ENCODE measurements around the gene TBX10.
"Not testable (repeated sequence)": the region's sequence is repeated elsewhere in the genome, so short reads cannot be mapped to it uniquely, and the experiment has no call there.

The TBX10 gene

GRCh38 chr11:67639438-67639859 is at the start of gene TBX10:
TSS of gene TBX10 (minus strand) at chr11:67639763. CDS start at chr11:67639472, 291 bp downstream.
- H3K4me3 ChIP-seq (replicated peaks; ENCODE audit: low read depth, low read length): no peak within 1 kb of the TSS
- no peak for TF ChIP-seq CTCF (IDR thresholded peaks at IDR 0.05; ENCODE audit: low read length, missing control alignments)
- DNase-seq (ENCODE audit: low read depth): no peak

GRCh38 chr11:67689178-67689577 is 49.6 kb upstream of the TBX10 start:
- H3K4me3 ChIP-seq (replicated peaks; ENCODE audit: low read depth, low read length): no peak overlapping the region
- no peak for TF ChIP-seq CTCF (IDR thresholded peaks at IDR 0.05; ENCODE audit: low read length, missing control alignments)
- DNase-seq (ENCODE audit: low read depth): no peak

GRCh38 chr11:67687986-67688385 is 48.4 kb upstream of the TBX10 start:
- no peak for TF ChIP-seq CTCF (IDR thresholded peaks at IDR 0.05; ENCODE audit: low read length, missing control alignments)
- no peak overlapping the region for H3K4me3 ChIP-seq (replicated peaks; ENCODE audit: low read depth, low read length)
- DNase-seq (ENCODE audit: low read depth): no peak

DNA sequence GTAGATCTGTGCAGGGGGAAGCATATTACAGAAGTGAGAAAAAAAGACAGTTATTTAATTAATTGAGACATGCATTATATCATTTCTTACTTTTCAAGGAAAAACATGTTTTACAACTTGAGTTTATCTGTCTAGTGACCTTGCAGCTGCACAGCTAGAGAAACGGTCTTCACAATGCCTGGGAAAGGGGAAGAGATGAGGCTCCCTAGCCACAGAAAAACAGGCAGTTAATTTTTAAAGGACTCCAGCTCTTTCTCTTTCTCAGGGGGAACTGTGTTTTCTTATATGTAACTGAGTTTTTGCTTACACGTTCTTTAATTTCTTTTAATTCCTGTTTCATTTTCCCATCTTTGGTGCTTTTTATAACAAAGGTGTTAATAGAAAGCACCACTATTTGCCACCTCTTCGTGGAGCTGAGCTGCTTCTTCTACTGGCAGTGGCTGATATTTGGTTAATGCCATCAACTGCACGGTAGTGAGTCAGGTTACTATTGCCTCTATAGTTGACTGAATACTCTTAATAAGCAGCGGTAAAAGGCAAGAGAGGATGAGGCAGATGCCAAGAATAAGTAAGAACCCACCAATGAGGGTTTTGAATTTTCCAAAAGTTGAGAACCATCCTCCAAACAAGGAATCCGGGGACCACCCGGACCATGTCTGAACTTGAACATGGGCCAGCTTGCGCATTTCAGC is 46.2 kb upstream of the TBX10 start:
- not testable (repeated sequence) for H3K4me3 ChIP-seq (replicated peaks; ENCODE audit: low read depth, low read length); DNase-seq (ENCODE audit: low read depth)

DNA sequence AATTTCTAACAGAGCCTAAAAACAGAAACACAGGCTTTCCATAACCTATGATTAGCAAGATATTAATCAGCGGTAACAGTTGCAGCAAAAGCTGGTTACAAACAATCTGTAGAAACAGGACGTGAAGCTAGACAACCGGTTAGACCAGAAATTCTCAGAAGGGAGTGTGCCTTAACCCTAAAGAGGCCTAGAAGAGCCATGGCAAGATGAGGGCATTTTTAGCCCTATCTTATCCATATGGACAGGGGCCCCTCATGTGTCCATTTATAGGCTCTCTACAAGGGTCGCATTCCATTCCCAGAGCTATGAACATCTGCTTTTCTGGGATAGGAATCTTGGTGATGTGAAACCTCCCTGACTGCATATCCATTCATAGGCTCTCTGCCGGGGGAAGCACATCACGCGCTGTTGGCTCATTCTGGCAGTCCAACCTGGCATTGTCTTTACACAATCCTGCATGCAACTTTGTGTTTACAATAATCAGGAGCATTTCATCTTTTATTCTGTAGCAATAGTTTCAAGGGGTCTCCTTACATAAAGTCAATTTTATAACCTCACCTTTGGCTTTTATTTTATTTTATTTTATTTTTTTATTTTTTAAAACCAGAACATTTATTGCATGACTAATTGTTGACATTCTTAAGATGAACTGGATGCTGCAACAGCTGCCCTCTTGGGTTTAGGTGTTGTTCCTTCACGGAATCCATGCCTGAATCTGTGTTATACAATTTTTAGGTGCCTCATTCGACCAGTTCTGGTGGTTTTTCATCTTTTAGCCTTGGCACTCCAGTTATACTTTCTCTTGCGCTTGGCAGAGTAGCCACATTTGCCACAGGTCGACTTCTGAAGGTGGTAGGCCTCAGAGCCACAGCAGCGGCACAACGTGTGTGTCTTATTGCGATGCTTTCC is 42.8 kb upstream of the TBX10 start:
- DNase-seq (ENCODE audit: low read depth): peak; percentile 5
- not testable (repeated sequence) for H3K4me3 ChIP-seq (replicated peaks; ENCODE audit: low read depth, low read length)

DNA sequence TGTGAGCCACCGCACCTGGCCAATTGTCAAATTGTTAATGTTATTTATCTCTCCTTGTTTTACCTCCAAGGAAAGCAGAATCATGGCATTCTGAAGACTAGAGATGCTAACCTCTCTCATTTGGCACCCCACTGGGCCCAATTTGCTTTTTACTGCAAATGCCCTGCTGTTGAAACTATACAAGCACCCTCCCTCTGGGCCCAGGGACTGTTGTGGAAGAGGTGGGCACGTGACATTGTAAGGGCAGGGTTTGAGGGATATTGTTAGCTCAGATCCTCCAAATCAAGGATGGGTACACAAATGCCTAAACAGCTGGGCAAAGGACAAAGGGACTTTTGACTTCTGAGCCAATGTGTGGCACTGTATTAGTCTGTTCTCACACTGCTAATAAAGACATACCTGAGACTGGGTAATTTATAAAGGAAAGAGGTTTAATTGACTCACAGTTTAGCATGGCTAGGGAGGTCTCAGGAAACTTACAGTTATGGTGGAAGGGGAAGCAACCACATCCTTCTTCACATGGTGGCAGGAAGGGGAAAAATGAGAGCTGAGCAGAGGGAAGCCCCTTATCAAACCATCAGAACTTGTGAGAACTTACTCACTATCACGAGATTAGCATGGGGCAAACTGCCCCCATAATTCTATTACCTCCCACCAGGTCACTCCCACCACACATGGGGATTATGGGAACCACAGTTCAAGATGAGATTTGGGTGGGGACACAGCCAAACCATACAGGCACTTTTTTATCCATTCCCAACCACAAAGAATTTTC is 41.3 kb upstream of the TBX10 start:
- no peak for DNase-seq (ENCODE audit: low read depth)
- TF ChIP-seq CTCF (IDR thresholded peaks at IDR 0.05; ENCODE audit: low read length, missing control alignments): no peak
- no peak overlapping the region for H3K4me3 ChIP-seq (replicated peaks; ENCODE audit: low read depth, low read length)

GRCh38 chr11:67675058-67675747 is 35.6 kb upstream of the TBX10 start:
- DNase-seq (ENCODE audit: low read depth): no peak
- no peak overlapping the region for H3K4me3 ChIP-seq (replicated peaks; ENCODE audit: low read depth, low read length)
- no peak for TF ChIP-seq CTCF (IDR thresholded peaks at IDR 0.05; ENCODE audit: low read length, missing control alignments)

All from fibroblast of pulmonary artery (primary cell).